Endometrial microvascular endothelial cells (primary cell): ENCODE measurements around the gene CHCHD3. TPM values are rescaled to one million over a fixed set of nuclear protein-coding genes. Genes with fewer than 3 reads are reported as not detected.

Experiments
- in situ Hi-C: cut with HindIII; loops from 2 replicates; pipeline ENCODE4 v1.10.0; 2017; ENCODE audit warnings: low sequenced_read_pairs, low pct_unique_long_range_greater_than_20kb; ENCODE audit errors: inconsistent ontology term
- total RNA-seq: library from RNA; depleted of rRNA; stranded (reverse); fragments of >200 nt; gene quantifications from one replicate; pipeline ENCODE4 v1.2.3, GENCODE V29; 2015; ENCODE audit errors: inconsistent ontology term

The CHCHD3 gene
- total RNA-seq, 1 donor from 2014 or later, result 60.9 TPM

- in situ Hi-C loops, result no loop called here
Observed at GRCh38 chr7:132750530-132751217, 331.2 kb downstream of the CHCHD3 start.

- in situ Hi-C loops, result no loop called here
Observed at GRCh38 chr7:132750096-132750495, 331.8 kb downstream of the CHCHD3 start.

- in situ Hi-C loops, result no loop called here
Observed at GRCh38 chr7:132745510-132745909, 336.4 kb downstream of the CHCHD3 start.

- in situ Hi-C loops, result no loop called here
Observed at GRCh38 chr7:132743974-132744373, 337.9 kb downstream of the CHCHD3 start.

GRCh38 chr7:132742189-132742612 is 339.7 kb downstream of the CHCHD3 start:
- in situ Hi-C loops, result no loop called here

GRCh38 chr7:132740176-132740575 is 341.7 kb downstream of the CHCHD3 start:
- in situ Hi-C loops, result no loop called here

GRCh38 chr7:132739271-132739955 is 342.5 kb downstream of the CHCHD3 start:
- in situ Hi-C loops, result no loop called here

GRCh38 chr7:132738254-132738653 is 343.6 kb downstream of the CHCHD3 start:
- in situ Hi-C loops, result no loop called here

GRCh38 chr7:132735476-132735875 is 346.4 kb downstream of the CHCHD3 start:
- in situ Hi-C loops, result no loop called here

Other genes starting within 250 kb of the CHCHD3 start
- gene EXOC4, start 171.0 kb upstream of the CHCHD3 start, total RNA-seq, result 38.5 TPM